Activated CD4-positive, alpha-beta T cell treated with anti-CD3 and anti-CD28 coated beads, Interleukin-10, Interleukin-2, amounts not matched to agents 100 ng/mL and 50 ng/mL, durations not matched to agents 16 hours and 8 hours (primary cell): ENCODE data around the gene MEIS3.
"Not testable (repeated sequence)": the region's sequence is repeated elsewhere in the genome, so short reads cannot be mapped to it uniquely, and the experiment has no call there.

Experiments
- DNase-seq: peaks from one replicate; pipeline ENCODE4 v3.0.0-alpha.2; 2020

The MEIS3 gene

DNA sequence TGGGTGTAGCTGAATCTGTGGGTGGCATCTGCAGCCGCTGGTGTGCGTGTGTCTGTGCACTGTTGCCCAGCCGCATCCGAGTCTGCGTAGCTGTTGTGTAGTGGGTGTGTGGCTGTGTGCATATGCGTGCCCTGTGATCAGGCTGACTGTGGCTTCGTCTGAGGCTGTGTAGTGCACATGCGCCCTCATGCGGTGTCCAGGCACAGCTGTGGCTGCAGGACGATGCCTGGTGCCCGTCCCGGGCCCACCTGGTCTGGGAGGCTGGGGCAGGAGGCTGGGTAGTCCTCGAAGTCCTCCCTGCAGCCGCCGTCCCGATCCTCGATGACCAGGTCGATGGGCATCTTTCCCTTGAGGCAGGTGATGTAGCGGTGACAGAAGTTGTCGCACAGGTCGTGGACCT is 4.9 kb downstream of the MEIS3 start:
- DNase-seq, result no peak

DNA sequence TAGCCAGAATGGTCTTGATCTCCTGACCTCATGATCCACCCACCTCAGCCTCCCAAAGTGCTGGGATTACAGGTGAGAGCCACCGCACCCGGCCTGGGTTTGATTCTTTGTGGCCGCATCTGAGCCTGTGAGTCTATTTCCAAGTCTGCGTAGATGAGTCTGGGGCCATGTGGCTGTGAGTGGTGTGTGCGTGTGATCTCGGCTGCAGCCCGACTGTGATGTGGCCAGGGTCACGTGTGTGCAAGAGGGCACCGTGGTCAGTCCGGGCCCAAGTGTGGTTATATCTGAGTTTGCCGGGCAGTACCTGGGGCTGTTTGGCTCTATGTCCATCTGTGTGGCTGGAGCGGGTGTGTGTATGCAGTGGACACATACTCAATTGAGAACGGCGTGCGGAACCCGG is 5.4 kb downstream of the MEIS3 start:
- DNase-seq, result no peak

DNA sequence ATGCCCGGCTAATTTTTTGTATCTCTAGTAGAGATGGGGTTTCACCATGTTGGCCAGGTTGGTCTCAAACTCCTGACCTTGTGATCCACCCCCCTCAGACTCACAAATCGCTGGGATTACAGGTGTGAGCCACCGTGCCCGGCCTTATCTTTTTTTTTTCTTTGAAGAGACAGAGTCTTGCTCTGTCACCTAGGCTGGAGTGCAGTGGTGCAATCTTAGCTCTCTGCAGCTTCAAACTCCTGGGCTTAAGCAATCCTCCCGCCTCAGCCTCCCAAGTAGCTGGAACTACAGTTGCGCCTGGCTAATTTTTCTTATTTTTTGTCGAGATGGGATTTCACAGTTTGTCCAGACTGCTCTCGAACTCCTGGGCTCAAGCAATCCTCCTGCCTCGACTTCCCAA is 7.6 kb downstream of the MEIS3 start:
- DNase-seq, result not testable (repeated sequence)

DNA sequence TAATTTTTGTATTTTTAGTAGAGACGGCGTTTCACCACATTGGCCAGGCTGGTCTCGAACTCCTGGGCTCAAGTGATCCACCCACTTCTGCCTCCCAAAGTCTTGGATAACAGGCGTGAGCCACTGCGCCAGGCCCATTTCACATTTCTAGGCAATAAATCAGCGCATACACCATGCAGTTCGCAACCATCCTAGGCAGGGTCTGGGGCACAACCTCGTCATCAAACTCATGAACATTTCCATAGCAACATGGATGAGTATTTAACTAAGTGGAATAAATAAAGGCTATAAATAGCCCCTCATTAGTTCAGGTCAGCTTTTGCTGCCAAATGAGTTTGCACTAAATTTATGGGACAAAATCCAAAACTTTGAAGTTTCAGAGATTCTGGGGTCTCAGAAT is 8.2 kb downstream of the MEIS3 start:
- no peak for DNase-seq

DNA sequence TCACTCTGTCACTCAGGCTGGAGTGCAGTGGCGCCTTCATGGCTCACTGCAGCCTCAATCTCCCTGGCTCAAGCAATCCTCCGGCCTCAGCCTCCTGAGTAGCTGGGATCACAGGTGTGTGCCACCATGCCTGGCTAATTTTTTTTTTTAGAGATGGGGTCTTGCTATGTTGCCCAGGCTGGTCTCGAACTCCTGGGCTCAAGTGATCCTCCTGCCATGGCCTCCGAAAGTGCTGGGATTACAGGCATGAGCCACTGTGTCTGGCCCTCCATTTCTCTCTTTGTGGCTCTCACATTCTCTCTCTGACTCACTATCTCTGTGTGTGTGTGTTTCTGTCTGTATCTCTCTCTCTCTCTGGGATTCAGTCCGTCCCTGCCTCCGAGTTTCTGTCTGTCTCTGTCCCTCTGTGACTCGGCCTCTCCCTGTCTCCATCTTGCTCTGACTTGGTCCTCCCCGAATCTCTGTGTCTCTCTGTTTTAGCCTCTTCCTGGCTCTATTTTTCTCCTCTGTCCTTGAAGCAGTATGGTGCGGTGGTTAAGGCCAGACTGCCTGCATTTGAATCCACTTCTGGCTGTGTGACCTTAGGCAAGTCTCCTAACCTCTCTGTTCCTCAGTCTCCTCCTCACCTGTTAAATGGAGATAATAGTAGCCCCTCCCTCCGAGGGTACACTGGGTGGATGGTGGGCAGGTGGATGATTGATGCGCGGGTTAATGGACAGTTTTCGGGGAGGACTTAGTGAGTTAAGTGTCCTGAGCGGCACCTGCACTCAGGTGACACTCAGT is 11.0 kb downstream of the MEIS3 start:
- DNase-seq, result no peak

DNA sequence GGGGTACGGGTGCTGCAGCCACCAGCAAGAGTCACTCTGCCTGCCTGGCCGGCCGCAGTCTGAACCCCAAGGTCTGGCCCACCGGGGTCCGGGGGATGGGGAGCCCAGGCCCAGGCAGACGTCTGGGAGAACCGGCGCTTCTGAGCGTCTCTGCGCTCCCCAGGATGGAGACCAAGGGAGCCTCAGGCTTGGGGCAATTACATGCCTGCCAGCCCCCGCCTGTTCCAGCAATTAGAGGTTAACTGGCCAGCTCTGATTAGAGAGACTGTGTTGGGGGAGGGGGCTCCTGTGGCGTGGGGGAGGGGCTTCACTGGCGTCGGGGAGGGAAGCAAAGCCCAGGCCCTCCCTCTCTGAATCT is 11.9 kb downstream of the MEIS3 start:
- no peak for DNase-seq

DNA sequence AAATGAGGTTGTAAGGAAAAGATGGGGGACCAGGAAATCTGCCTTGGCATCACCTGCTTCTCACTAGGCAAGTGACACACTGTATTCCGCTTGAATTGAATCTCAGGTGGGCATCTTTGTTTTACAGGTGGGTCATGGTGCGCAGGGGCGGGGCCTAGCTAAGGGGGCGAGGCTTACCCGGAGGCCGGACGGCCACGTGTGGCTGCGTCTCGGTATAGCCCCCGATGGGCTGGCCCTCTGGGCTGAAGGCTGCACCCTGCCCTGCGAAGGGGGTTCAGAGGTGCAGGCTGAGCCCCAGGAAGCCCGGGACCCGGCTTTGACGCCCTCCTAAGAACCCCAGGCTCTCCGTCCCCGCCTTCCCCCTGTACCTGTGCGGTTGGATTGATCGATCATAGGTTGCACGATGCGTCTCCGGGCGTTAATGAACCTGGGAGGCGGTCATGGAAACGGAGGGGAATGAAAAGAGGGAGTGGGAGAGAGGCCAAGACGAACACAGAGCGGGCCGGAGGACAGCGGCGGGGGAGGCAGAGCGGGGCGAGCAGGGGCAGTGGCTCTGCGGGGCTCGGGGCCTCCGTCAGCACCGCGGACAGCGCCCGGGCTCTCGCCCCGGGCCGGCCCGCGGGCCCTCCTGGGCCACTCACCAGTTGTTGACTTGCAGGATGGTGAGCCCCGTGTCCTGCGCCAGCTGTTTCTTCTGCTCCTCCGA is 12.5 kb downstream of the MEIS3 start:
- DNase-seq, result no peak

DNA sequence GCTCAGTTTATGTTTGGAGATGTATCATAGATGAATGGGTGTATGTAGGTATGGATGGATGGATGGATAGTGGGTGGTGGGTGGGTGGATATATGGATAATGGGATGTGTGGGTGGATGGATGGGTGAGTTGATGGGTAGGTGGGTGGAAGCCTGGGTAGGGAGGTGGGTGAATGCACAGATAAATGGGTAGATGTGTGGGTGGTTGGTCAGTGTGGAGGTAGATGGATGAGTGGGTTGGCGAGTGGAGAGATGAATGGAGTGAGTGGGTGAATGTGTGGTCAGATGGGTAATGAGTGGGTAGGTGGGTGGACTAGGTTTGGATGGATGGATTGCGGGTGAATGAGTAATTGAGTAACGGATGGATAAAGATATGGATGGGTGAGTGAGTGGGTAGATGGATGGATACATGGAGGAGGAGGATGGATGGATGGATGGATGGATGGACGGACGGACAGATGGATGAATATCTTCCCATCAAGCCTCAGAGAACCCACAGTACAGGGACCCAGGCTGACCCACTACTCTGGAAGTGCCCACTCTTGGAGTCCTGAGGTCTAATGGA is 13.4 kb downstream of the MEIS3 start:
- no peak for DNase-seq

DNA sequence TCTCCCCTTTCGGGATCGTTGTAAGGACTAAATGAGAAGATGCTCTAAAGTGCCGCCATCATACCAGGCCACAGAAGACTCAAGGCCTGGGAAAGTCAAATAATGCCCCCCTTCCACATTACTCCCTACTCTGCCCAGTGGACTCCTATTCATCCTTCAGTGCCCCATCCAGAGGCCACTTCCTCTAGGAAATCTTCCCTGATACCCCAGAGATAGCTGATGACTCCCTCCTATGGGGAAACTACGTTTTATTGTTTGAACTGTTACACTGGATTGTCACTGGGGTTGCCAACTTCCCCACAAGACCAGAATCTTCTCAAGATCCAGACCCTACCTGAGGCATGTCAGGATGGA is 14.2 kb downstream of the MEIS3 start:
- no peak for DNase-seq

DNA sequence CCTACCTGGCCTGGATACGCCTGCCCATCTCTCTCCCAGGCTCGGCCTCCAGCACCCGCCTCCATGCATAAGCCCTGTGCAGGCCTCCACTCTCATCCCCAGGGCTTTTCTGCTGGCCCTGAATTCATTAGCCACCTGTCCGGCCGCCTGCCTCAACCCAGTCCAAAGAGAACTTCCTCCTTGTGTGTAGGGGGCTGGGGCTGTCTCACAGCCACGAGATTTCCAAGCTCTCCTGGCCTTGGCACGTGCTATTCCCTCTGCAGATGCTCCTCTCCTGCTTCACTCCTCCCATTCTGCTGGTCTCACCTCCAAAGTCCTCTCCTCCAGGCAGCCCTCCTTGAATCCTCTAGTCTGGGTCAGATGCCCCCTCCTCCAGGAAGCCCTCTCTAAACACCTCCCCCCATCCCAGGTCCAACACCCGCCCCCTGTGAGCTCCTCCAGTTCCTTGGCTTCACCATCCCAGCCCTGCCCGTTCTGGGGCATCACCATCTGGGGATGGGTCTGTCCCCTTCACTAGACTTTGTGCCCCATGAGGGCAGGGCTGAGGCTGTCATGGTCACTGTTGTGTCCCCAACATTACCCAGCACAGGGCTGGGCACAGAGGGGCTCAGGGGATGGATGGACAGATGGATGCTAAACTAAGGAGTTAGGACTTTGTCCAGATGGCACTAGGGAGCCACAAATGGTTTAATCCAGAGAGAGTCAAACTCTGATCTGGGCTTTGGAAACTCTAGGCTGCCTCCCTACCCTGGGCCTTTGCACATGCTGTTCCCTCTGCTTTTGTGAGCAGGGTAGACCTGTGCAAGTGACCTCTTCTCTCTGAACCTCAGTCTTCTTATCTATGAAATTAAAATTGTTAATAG is 14.8 kb downstream of the MEIS3 start:
- DNase-seq, result no peak

DNA sequence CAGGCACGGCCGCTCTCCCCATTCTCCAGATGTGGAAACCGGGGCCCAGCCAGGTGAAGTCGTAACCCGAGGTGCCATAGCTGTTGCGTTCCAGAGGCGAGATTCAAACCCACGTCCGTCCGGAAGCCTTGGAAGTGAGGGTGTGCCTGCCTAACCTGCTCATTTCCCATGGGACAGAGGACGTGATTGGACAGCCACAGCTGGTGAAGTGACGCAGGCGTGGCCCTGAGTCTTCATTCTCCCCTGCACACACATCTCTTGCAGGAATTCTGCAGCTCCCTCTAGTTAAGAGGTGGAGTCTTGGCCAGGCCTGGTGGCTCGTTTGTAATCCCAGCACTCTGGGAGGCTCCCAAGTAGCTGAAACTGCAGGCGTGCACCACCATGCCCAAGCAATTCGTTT is 16.8 kb downstream of the MEIS3 start:
- no peak for DNase-seq

DNA sequence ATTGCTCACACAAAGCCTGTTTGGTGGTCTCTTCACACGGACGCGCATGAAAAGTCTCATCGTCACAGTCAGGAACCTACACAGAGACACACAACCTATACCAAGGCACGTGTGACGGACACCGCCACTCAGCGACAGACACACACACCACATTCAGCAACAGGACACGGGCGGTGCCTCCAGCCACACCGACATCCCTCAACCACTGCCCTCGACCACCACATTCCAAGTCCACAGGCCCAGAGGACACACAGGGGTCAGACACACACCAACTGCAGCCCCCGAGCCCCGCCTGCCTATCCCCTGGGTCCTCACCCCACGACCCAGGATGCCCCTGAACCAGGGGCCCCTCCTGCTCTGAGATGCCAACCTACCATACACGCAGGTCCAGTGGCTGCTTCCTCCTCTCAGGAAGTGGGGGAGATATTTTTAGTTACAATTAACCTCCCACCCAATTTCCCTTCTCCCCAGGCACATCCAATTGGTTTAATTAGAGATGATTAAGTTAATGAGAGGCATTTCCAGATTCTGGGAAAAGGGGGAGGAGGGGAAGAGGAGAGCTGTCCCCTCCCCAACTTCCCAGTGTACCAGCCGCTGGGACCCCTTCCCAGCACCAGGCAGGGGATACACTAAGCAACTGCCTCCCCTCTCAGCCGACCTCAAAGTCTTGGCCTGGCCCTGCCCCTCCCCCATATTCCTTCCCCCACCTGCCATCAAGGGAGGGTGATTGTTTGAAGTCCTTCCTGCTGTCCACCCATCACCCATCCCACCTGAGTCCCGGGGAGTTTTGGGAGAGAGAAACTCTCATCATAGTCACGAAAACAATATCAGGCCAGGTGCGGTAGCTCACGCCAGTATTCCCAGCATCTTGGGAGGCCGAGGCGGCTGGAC is 20.4 kb downstream of the MEIS3 start:
- DNase-seq, result no peak

DNA sequence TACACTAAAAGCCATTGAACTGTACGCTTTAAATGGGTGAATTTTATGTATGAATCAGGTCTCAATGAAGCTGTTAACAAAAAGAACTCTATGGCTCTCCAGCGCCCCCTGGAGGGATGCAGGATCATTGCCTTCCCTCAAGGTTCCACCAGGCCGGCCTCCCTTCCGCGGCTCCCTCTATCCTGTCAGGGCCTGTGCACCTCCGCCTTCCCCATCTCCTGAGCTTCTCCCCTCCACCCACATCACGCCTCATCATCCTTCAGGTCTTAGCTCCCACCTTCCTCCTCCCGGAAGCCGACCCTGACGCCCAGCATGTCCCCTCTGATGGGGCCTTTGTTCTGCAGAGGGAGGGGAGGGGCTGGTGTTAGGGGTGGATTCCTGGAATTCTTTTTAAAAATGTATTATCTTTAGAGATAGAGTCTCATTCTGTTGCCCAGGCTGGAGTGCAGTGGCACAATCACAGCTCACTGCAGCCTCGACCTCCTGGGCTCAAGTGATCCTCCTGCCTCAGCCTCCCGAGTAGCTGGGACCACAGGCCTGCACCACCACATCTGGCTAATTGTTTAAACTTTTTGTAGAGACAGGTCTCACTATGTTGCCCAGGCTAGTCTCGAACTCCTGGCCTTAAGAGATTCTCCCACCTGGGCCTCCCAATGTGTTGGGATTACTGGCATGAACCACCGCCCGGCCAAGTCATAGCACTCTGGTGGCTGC is 27.7 kb downstream of the MEIS3 start:
- DNase-seq, result peak; percentile 83

DNA sequence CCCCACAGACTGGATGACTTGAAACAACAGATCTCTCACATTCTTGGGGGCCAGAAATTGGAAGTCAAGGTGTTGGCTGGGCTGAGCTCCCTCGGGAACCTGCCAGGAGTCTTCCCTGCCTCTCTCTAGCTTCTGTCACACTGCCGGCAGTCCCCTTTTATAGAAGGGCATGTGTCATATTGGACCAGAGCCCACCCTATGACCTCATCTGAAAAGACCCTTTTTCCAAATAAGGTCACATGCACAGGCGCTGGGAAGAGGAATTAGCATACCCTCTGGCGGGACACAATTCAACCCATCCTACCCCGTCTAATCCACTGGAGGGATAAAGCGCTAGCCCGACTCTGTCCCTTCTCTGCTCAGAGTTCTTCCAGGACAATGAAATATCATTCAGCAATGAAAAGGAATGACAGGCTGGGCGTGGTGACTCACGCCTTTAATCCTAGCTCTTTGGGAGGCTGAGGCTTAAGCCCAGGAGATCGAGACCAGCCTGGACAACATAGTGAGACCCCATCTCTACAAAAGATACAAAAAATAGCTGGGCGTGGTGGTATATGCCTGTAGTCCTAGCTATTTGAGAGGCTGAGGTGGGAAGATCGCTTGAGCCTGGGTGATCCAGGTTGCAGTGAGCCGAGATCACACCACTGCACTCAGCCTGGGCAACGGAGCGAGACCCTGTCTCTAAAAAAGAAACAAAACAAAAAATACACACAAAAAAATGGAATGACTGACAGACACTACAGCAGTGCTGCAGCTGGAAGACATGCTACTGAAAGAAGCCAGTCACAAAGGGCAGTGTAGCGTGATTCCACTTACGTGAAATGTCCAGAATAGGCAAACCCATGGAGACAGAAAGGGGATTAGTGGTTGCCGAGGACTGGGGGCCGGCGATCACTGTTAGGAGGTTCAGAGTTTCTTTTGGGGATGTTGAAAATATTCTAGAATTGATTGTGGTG is 28.5 kb downstream of the MEIS3 start:
- no peak for DNase-seq

DNA sequence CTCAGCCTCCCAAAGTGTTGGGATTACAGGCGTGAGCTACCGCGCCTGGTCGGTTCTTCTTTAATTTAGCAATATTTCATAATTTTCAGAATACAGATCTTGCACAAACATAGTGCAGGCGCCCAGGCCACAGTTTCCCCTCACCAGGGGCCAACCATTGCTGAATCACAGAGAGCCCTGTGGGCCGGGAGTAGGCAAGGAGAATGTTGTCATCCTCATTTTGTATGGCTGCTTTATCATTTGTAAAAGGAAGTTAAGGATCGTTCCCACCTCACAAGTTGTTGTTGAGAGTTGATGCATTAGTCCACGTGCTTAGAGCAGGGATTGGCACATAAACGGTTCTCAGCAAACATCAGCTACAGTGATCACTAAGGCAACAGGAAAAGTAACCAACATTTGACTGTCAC is 30.2 kb downstream of the MEIS3 start:
- DNase-seq, result no peak

DNA sequence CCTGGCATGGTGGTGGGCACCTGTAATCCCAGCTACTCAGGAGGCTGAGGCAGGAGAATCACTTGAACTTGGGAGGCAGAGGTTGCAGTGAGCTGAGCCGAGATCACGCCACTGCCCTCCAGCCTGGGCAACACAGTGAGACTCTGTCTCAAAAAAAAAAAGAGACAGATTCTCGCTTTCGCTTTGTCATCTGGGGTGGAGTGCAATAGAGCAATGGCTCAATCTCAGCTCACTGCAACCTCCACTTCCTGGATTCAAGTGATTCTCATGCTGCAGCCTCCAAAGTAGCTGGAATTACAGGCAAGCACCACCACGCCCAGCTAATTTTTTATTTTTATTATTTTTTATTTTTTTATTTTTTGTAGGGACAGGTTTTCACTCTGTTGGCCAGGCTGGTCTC is 30.6 kb downstream of the MEIS3 start:
- DNase-seq, result not testable (repeated sequence)

DNA sequence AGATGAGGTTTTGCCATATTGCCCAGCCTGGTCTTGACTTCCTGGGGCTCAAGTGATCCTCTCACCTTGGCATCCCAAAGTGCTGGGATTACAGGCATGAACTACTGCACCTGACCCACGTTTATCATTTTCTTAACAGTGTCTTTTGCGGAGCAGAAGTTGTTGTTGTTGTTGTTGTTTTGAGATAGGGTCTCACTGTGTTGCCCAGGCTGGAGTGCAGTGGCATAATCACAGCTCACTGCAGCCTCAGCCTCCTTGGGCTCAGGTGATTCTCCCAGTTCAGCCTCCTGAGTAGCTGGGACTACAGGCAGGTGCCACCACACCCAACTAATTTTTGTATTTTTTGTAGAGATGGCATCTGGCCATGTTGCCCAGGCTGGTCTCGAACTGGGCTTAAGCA is 31.7 kb downstream of the MEIS3 start:
- DNase-seq, result not testable (repeated sequence)

DNA sequence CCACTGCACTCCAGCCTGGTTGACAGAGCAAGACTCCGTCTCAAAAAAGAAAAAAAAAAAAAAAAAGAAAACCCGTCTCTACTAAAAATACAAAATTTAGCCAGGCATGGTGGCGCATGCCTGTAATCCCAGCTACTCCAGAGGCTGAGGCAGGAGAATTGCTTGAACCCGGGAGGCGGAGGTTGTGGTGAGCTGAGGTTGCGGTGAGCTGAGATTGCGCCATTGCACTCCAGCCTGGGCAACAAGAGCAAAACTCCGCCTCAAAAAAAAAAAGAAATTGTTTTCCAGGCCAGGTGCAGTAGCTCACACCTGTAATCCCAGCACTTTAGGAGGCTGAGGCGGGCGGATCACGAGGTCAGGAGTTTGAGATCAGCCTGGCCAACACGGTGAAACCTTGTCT is 32.7 kb downstream of the MEIS3 start:
- DNase-seq, result not testable (repeated sequence)

DNA sequence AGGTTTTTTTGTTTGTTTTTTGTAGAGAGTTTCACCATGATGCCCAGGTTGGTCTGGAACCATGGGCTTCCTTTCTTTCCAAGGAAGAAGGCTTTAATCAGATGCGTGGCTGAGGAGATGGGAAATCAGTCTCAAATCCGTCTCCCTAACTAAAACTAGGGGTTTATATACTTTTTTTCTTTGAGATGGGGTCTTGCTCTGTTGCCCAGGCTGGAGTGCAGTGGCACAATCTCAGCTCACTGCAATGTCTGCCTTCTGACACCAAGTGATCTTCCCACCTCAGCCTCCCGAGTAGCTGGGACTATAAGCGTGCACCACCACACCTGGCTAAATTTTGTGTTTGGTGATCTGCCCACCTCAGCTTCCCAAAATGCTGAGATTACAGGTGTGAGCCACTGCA is 34.8 kb downstream of the MEIS3 start:
- DNase-seq, result not testable (repeated sequence)

DNA sequence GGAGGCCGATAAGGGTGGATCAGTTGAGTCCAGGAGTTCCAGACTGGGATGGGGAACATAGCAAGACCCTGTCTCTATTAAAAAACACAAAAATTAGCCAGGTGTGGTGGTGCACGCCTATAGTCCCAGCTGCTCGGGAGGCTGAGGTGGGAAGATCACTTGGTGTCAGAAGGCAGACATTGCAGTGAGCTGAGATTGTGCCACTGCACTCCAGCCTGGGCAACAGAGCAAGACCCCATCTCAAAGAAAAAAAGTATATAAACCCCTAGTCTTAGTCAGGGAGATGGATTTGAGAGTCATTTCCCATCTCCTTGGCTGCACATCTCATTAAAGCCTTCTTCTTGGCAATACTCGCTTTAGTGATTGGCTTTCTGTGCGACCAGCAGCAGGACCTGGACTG is 35.4 kb downstream of the MEIS3 start:
- not testable (repeated sequence) for DNase-seq
